Measurements from ENCODE around the gene SP6.

GRCh38 chr17:47851764-47852112, 775 bp upstream of the SP6 start:
- no peak for TF ChIP-seq CTCF (IDR thresholded peaks at IDR 0.05 in 2 of 3, conservative IDR thresholded peaks at IDR 0.05 in 1 of 3; ENCODE audit: borderline replicate concordance in 1 of 3, insufficient read depth in 1 of 3, low read depth in 2 of 3, low read length in 2 of 3)
- no peak for TF ChIP-seq POLR2A (IDR thresholded peaks at IDR 0.05; ENCODE audit: borderline replicate concordance, extremely low read depth, insufficient read depth, insufficient read length)
- TF ChIP-seq SP1 (IDR thresholded peaks at IDR 0.05; ENCODE audit: low read depth): no peak
- TF ChIP-seq EZH2 (IDR thresholded peaks at IDR 0.05): no peak
- TF ChIP-seq CEBPB (IDR thresholded peaks at IDR 0.05; ENCODE audit: low read depth): no peak
- TF ChIP-seq MAX (IDR thresholded peaks at IDR 0.05): no peak
- TF ChIP-seq CBX3 (IDR thresholded peaks at IDR 0.05; ENCODE audit: low read depth): no peak
- no peak for TF ChIP-seq POLR2AphosphoS5 (IDR thresholded peaks at IDR 0.05; ENCODE audit: low read depth, low read length)
- no peak for TF ChIP-seq REST (IDR thresholded peaks at IDR 0.05; ENCODE audit: low read depth)

All from HCT116 (cell line).